Spinal cord (tissue), 10 donors: ENCODE measurements around the gene OSBPL9. TPM values are rescaled to one million over a fixed set of nuclear protein-coding genes. Genes with fewer than 3 reads are reported as not detected.

Source experiments
- DNase-seq, 6 donors: peaks; one replicate each; pipeline versions ENCODE4 v3.0.0 to v3.0.0-alpha.2; 2013 to 2015; ENCODE audit warnings: low spot score in 6 of 6, low read depth in 4 of 6
- H3K27ac ChIP-seq: one replicate; pipeline ENCODE4 v1.5.1; 2013; ENCODE audit warnings: low read depth, low read length, control low read depth
- H3K27me3 ChIP-seq: one replicate; pipeline ENCODE4 v1.6.1; 2013; ENCODE audit warnings: low read length; ENCODE audit not compliant: control insufficient read depth, insufficient read depth
- H3K36me3 ChIP-seq: one replicate; pipeline ENCODE4 v1.6.1; 2013; ENCODE audit warnings: low read length; ENCODE audit not compliant: control insufficient read depth, insufficient read depth
- H3K4me1 ChIP-seq: one replicate; pipeline ENCODE4 v1.6.1; 2013; ENCODE audit warnings: low read length; ENCODE audit not compliant: control insufficient read depth, insufficient read depth
- H3K4me3 ChIP-seq: one replicate; pipeline ENCODE4 v1.5.1; 2013; ENCODE audit warnings: low read depth, low read length, control low read depth
- H3K9me3 ChIP-seq: one replicate; pipeline ENCODE4 v1.6.1; 2013; ENCODE audit warnings: low read length; ENCODE audit not compliant: control insufficient read depth, insufficient read depth
- WGBS: methylation state at CpG from one replicate; pipeline ENCODE4 v1.1.5; 2013; ENCODE audit warnings: missing lambda C conversion rate; ENCODE audit not compliant: insufficient coverage; 5-methylcytosine and 5-hydroxymethylcytosine counted together
- polyA plus RNA-seq, 2 donors: library from polyadenylated mRNA; unstranded; fragments of 120-200 nt; gene quantifications; one replicate each; pipeline ENCODE4 v1.2.1, GENCODE V29; 2013; ENCODE audit not compliant: insufficient read length in 2 of 2
- total RNA-seq, 2 donors: library from RNA; depleted of rRNA in 1 of 2; stranded (reverse); fragments of 120-200 nt in 1 of 2; fragments of >200 nt in 1 of 2; gene quantifications; one replicate each; pipeline versions ENCODE4 v1.2.3 to v1.2.4, GENCODE V29; 2013 to 2014
- donor health status: healthy.

The OSBPL9 gene
- total and polyA plus RNA-seq, 4 donors = 73.6 to 96.2 (median 84.5) TPM

DNA sequence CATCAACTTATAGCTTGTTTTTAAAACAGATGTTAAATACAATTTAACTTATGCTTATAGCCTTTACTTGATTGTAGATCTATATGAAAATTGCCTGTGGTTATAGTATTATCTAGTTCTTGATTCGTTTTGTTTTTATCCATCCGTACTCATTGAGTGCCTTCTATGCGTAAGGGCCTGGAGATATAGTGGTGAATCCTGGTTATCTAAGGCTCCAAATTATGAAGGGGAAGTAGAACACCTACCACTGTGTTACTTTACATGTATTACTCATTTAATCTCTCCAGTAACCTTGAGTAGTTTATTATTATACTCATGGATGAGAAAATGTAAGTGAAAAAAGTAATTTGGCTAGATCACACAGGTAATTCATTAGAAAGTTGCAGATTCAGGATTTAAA is 121.8 kb downstream of the OSBPL9 start:
- peaks cover 3% of the 10 kb centered on the region for H3K4me1 ChIP-seq
- no peak overlapping the region for H3K4me3 ChIP-seq
- no CpG with 5 or more reads among the region's 3 CpGs for WGBS
- no peak overlapping the region for H3K27ac ChIP-seq
- H3K27me3 ChIP-seq = no peaks in the 10 kb centered on the region
- no peaks in the 10 kb centered on the region for H3K36me3 ChIP-seq
- DNase-seq = peak in 1 of 6 donors; percentile 7
- no peaks in the 10 kb centered on the region for H3K9me3 ChIP-seq

DNA sequence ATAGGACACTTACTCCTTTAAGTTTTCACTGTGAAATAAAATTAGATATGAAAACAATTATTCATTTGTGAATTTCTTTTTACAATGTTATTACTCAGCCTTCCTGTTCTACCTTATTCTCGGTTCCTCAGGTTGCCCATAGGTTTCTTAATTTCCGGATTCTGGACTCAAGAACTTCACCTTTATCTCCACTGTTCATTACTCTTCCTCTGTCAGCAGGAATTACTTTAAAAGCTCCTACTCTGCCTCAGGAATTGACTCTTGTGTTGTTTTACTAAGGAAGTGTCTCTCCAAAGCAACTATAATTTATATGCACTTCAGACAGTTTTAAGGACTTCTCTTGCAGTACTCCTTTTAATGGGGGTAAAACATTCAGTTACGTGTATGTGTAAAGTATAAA is 123.8 kb downstream of the OSBPL9 start:
- H3K27ac ChIP-seq = no peak overlapping the region
- WGBS = 67% methylated on average over 2 of the region's 3 CpGs
- no peak overlapping the region for H3K4me3 ChIP-seq
- no peaks in the 10 kb centered on the region for H3K9me3 ChIP-seq
- no peaks in the 10 kb centered on the region for H3K4me1 ChIP-seq
- H3K27me3 ChIP-seq = no peaks in the 10 kb centered on the region
- no peaks in the 10 kb centered on the region for H3K36me3 ChIP-seq
- DNase-seq = no peak

DNA sequence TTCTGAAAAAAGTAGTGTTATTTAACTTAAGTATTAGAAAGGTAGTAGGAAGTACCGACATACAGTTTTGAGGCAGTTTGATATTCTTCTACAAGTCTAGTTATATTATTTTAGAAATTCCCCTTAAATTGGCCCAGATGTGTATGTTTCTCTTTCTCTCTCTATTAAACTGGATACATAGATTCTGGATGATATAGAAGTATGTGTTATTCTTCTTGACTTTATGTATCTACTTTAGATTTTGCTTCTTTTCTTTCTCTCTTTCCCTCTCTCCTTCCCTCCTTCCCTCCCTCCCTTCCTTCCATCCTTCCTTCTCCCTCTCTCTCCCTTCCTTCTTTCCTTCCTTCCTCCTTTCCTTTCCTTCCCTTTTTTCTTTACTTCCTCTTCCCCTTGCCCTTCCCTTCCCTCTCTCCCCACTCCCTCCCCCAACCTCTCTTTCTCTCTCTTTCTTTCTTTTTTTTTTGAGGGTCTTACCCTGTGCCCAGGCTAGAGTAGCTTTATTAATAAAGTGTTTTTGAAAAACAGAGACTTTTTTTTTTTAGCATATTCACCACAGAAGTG is 124.3 kb downstream of the OSBPL9 start:
- H3K4me1 ChIP-seq = no peaks in the 10 kb centered on the region
- no peaks in the 10 kb centered on the region for H3K27me3 ChIP-seq
- no peak overlapping the region for H3K4me3 ChIP-seq
- H3K9me3 ChIP-seq = no peaks in the 10 kb centered on the region
- no peak for DNase-seq
- H3K27ac ChIP-seq = no peak overlapping the region
- WGBS = no CpG with 5 or more reads among the region's 1 CpG
- no peaks in the 10 kb centered on the region for H3K36me3 ChIP-seq

DNA sequence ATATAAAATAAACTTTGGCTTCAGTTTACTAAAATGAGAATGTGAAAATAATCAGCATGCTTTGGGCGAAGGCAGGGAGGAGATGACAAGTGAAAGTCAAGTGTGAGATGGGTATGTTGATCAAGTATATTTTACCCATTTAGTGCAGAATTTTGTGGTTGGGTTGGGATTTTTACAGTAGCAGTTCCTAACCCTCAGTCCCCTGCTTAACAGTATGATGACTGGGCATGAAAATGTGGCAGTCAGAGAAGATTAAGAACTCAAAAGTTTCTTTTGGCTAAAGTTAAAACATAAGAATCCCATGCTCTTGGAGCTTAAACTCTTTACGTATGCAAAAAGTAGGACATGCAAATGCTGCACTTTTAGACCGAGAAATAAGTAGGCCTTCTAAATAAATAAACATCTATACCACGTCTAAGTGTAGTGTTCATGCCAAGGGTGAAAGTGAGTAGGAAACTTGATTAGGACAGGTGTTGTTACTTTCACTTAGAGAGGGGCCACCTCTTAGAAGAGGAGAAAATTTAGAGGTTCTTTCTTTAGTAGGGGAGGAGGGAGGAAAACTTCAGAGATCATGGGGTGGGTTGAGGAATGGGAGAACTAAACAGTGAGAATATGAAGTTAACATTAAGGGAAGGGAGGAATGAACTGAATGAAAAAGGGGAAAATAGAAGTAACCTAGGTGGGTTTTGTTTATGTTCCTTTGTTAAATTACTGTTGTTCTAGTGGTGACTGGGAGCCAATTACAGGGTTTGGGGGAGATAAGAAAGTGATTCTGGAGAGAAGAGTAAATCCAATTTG is 127.8 kb downstream of the OSBPL9 start:
- peak in 1 of 6 donors; percentile 13 for DNase-seq
- no peak overlapping the region for H3K27ac ChIP-seq
- H3K27me3 ChIP-seq = no peaks in the 10 kb centered on the region
- no peaks in the 10 kb centered on the region for H3K4me1 ChIP-seq
- H3K4me3 ChIP-seq = no peak overlapping the region
- 80% methylated on average over 1 of the region's 4 CpGs for WGBS
- no peaks in the 10 kb centered on the region for H3K9me3 ChIP-seq
- peaks cover 2% of the 10 kb centered on the region for H3K36me3 ChIP-seq

DNA sequence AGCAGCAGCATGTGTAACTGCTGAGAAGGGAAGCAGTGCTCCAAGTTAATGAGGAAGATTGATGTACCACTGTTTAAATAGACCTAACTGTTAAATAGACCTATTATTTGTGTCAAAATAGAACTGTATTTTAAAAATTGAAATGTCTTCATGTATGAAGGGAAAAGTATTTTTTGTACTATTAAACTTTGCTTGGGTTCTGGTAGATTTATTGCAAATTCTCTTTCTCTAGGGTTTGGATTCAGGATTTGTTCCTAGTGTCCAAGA is 128.3 kb downstream of the OSBPL9 start:
- H3K9me3 ChIP-seq = no peaks in the 10 kb centered on the region
- no peak for DNase-seq
- no peaks in the 10 kb centered on the region for H3K27me3 ChIP-seq
- no peak overlapping the region for H3K27ac ChIP-seq
- no peak overlapping the region for H3K4me3 ChIP-seq
- peaks cover 2% of the 10 kb centered on the region for H3K36me3 ChIP-seq
- no peaks in the 10 kb centered on the region for H3K4me1 ChIP-seq

DNA sequence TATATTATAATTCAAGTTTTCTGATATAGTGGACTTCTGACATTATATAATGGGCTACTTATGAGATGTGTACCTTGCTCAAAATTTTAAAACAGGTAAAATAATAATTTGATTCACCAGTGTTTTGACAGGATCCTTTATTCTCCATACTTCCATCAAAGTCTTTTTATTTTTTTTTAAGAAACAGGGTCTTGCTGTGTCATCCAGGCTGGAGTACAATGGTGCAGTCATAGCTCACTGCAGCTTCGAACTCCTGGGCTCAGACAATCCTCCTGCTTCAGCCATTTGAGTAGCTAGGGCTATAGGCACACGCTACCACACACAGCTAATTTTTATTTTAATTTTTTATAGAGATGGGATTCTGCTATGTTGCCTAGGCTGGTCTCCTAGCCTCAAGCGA is 132.3 kb downstream of the OSBPL9 start:
- H3K4me3 ChIP-seq = no peak overlapping the region
- H3K27ac ChIP-seq = no peak overlapping the region
- H3K4me1 ChIP-seq = no peaks in the 10 kb centered on the region
- H3K36me3 ChIP-seq = peaks cover 2% of the 10 kb centered on the region
- WGBS = 100% methylated on average over 1 of the region's 3 CpGs
- no peaks in the 10 kb centered on the region for H3K27me3 ChIP-seq
- H3K9me3 ChIP-seq = no peaks in the 10 kb centered on the region
- DNase-seq = no peak

DNA sequence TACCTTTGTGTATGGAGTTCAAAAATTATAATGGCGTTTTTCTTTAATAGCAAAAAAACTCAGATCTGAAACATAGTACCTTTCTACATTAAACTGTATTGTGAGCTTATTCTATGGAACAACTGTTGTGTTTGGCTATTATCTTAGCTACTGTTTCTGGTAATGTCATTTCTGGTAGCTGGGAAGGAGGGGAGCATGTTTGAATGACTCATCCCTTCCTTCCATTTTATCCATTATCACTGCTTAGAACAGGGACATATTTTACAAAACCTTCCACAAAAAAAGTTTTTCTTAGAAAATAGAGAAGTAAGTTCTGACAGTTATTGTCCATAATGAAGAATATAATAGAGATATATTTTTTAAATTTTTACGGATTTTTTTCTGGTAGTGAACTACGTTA is 133.3 kb downstream of the OSBPL9 start:
- DNase-seq = no peak
- no CpG with 5 or more reads among the region's 3 CpGs for WGBS

DNA sequence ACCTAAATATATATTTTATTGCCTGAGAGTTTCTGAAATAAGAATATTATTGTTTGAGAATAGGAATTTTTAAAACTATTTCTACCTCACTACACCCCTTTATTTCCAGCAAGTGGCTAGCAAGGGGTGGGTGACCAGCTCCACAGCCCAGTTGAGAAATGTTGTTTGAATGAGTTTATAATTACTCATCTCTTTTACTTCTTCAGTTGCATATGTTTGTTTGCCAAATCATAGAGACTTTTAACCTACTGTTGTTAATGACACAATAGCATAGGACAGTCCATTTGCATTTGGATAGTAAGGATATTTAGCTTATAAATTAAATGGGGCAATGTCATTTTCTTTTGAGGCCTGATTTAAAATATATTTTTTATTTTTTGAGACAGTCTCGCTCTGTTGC is 133.8 kb downstream of the OSBPL9 start:
- Histone ChIP-seq H3K36me3 (peaks cover 2% of the 10 kb centered on the region), H3K4me3 (no peak overlapping the region), H3K9me3 (no peaks in the 10 kb centered on the region), H3K27me3 (no peaks in the 10 kb centered on the region), H3K4me1 (no peaks in the 10 kb centered on the region), H3K27ac (no peak overlapping the region)
- DNase-seq = no peak
- WGBS = 100% methylated on average over 1 of the region's 1 CpG

More for the DNA sequence above, 133.3 kb downstream of the OSBPL9 start:
- H3K4me3 ChIP-seq = no peak overlapping the region
- H3K4me1 ChIP-seq = no peaks in the 10 kb centered on the region
- H3K27ac ChIP-seq = no peak overlapping the region
- no peaks in the 10 kb centered on the region for H3K9me3 ChIP-seq
- H3K27me3 ChIP-seq = no peaks in the 10 kb centered on the region
- peaks cover 2% of the 10 kb centered on the region for H3K36me3 ChIP-seq

DNA sequence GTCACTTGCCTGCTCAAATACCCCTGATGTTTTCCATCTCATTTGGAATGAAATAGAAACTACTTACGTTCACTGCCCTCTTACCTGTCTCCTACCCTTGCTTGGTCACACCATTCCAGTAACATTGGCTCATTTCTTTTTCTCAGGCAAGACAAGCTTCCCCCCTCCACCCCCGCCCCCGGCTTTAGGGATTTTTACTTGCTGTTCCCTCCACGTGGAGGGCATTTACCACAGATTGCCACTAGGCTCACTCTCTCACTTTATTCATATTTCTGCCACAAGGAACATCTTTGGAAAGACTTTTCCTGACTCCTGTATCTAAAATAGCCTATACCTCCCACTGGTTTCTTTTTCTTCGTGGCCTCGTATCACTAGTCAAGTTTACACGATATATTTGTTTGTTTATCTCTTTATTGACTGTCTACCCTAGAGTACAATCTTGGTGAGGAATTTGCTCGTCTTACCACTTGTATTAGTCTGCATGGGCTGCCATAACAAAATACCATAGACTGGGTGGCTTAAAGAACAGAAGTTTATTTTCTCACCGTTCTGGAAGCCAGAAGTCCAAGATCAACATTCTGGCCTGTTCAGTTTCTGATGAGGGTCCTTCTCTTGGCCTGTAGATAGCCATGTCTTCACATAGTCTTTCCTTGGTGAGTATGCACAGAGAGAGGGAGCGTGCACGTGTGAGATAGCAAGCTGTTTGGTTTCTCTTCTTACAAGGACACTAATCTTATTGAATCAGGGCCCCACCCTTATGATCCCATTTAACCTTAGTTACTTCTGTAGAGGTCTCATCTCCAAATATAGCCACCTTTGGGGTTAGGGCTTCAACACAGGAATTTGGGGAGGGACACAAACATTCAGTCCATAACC is 135.4 kb downstream of the OSBPL9 start:
- WGBS = 87% methylated on average over 5 of the region's 11 CpGs
- no peak overlapping the region for H3K27ac ChIP-seq
- DNase-seq = no peak
- no peaks in the 10 kb centered on the region for H3K4me1 ChIP-seq
- no peaks in the 10 kb centered on the region for H3K27me3 ChIP-seq
- H3K36me3 ChIP-seq = peaks cover 2% of the 10 kb centered on the region
- H3K4me3 ChIP-seq = no peak overlapping the region
- H3K9me3 ChIP-seq = no peaks in the 10 kb centered on the region

DNA sequence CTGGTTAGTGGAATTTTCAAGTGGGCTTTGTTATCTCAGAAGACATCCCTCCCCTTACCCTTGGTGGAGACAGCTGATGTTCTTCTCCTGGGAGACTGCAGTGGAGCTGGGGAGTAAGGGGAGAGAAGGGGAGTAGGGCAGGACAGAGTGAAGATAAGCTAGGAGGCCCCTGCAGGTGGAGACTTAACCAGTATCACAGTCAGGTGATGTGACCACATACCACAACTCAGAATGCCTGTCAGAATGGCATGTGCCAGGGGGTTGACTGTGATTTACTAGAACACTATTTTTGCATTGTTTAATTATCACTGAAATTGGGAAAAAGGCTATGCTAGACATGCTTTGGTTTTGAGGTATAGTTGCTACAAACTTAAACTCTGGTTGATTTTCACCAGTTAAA is 137.1 kb downstream of the OSBPL9 start:
- Histone ChIP-seq H3K4me3 (no peak overlapping the region), H3K27me3 (no peaks in the 10 kb centered on the region), H3K4me1 (no peaks in the 10 kb centered on the region), H3K36me3 (no peaks in the 10 kb centered on the region), H3K27ac (no peak overlapping the region), H3K9me3 (no peaks in the 10 kb centered on the region)
- DNase-seq = no peak
